Activated T-cell treated with anti-CD3 and anti-CD28 coated beads for 24 hours (primary cell): Measurements from ENCODE around the gene SUZ12.
"Not testable (repeated sequence)": the region's sequence is repeated elsewhere in the genome, so short reads cannot be mapped to it uniquely, and the experiment has no call there.

Source experiments
- DNase-seq: peaks from one replicate; pipeline ENCODE4 v3.0.0-alpha.2; 2020; ENCODE audit warnings: low read depth

The SUZ12 gene

GRCh38 chr17:31964131-31964530 lies 27.3 kb downstream of the SUZ12 start:
- not testable (repeated sequence) for DNase-seq

GRCh38 chr17:31967648-31968047 lies 30.8 kb downstream of the SUZ12 start:
- DNase-seq = no peak

GRCh38 chr17:31970416-31970815 lies 33.6 kb downstream of the SUZ12 start:
- DNase-seq = not testable (repeated sequence)

- not testable (repeated sequence) for DNase-seq
Measured at GRCh38 chr17:31974269-31975071, 37.7 kb downstream of the SUZ12 start.

GRCh38 chr17:31975391-31975790 lies 38.6 kb downstream of the SUZ12 start:
- not testable (repeated sequence) for DNase-seq

- not testable (repeated sequence) for DNase-seq
Measured at GRCh38 chr17:31991821-31992220, 55.0 kb downstream of the SUZ12 start.

GRCh38 chr17:31997005-31997404 lies 60.2 kb downstream of the SUZ12 start:
- DNase-seq = no peak

- peak; percentile 87 for DNase-seq
Measured at GRCh38 chr17:32006957-32007462, 70.2 kb downstream of the SUZ12 start, which contains the start of gene LRRC37B. Gene LRRC37B, plus strand, starts transcription at chr17:32007383. Its CDS starts 14,010 bp downstream, at chr17:32021393.

GRCh38 chr17:32007463-32008298 lies 70.9 kb downstream of the SUZ12 start:
- peak; percentile 24 for DNase-seq

GRCh38 chr17:32009262-32009542 lies 72.4 kb downstream of the SUZ12 start:
- no peak for DNase-seq

GRCh38 chr17:32010114-32010513 lies 73.3 kb downstream of the SUZ12 start:
- no peak for DNase-seq

- DNase-seq = no peak
Measured at GRCh38 chr17:32015245-32016013, 78.6 kb downstream of the SUZ12 start.

GRCh38 chr17:32016231-32016630 lies 79.4 kb downstream of the SUZ12 start:
- no peak for DNase-seq

GRCh38 chr17:32019228-32019627 lies 82.4 kb downstream of the SUZ12 start:
- DNase-seq = no peak

GRCh38 chr17:32020943-32021614 lies 84.3 kb downstream of the SUZ12 start:
- DNase-seq = no peak

GRCh38 chr17:32021615-32021955 lies 84.8 kb downstream of the SUZ12 start:
- no peak for DNase-seq

GRCh38 chr17:32022554-32022953 lies 85.7 kb downstream of the SUZ12 start:
- DNase-seq = not testable (repeated sequence)

GRCh38 chr17:32027271-32027670 lies 90.5 kb downstream of the SUZ12 start:
- not testable (repeated sequence) for DNase-seq

- no peak for DNase-seq
Measured at GRCh38 chr17:32033223-32033622, 96.4 kb downstream of the SUZ12 start.

GRCh38 chr17:32033812-32034211 lies 97.0 kb downstream of the SUZ12 start:
- not testable (repeated sequence) for DNase-seq

- DNase-seq = not testable (repeated sequence)
Measured at GRCh38 chr17:32040246-32040645, 103.4 kb downstream of the SUZ12 start.
